ENCODE measurements around the gene EHMT1. TPM values are rescaled to one million over a fixed set of nuclear protein-coding genes. Genes with fewer than 3 reads are reported as not detected.

Gene EHMT1
- total and polyA plus RNA-seq, 4 experiments from 2014 or later: 6.7 to 118 (median 67.5) TPM

DNA sequence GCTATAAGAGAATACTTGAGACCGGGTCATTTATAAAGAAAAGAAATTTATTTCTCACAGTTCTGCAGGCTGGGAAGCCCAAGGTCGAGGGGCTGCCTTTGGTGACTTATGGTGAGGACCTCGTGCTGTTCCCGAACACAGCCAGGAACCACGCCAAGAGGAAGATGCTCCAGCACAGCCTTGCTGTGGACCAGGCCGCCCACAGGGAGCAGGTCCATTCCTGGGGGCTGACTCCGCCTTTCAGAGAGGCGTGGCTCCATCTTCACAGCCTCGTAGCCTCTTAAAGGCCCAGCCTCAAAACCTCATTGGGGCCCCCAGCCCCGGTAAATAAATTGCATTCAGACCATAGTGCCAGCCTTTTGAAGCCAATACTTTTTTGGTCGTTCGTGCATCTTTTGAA lies 165.2 kb downstream of the EHMT1 start:
- H3K4me1 ChIP-seq (ENCODE audit: insufficient read depth, low read length): no peaks in the 10 kb centered on the region
- CTCF ChIA-PET (ENCODE audit: partially characterized antibody): no interaction called here
- peaks cover 53% of the 10 kb centered on the region for H3K36me3 ChIP-seq (ENCODE audit: insufficient read depth, low read length)
- Mint-ChIP-seq H3K27me3 (no peaks in the 10 kb centered on the region), H3K36me3 (peaks cover 19 to 28% of the 10 kb centered on the region in 2 donors), H3K4me1 (peaks cover 4 to 18% (median 12%) of the 10 kb centered on the region in 4 donors), H3K9me3 (no peaks in the 10 kb centered on the region), H3K27ac (no peak overlapping the region), H3K4me3 (no peak overlapping the region)
- POLR2A ChIA-PET (ENCODE audit: partially characterized antibody): no interaction called here
- DNase-seq: no peak
- intact Hi-C loops (cut with micrococcal nuclease): no loop called here
- no peak overlapping the region for H3K4me3 ChIP-seq (ENCODE audit: low read length in 2 of 2)
- H3K9me3 ChIP-seq (ENCODE audit: control insufficient read depth in 1 of 2, low read length in 2 of 2): no peaks in the 10 kb centered on the region
- no peaks in the 10 kb centered on the region for H3K27me3 ChIP-seq (ENCODE audit: insufficient read depth, low read length)
- no peak overlapping the region for H3K27ac ChIP-seq (ENCODE audit: low read depth, low read length)

DNA sequence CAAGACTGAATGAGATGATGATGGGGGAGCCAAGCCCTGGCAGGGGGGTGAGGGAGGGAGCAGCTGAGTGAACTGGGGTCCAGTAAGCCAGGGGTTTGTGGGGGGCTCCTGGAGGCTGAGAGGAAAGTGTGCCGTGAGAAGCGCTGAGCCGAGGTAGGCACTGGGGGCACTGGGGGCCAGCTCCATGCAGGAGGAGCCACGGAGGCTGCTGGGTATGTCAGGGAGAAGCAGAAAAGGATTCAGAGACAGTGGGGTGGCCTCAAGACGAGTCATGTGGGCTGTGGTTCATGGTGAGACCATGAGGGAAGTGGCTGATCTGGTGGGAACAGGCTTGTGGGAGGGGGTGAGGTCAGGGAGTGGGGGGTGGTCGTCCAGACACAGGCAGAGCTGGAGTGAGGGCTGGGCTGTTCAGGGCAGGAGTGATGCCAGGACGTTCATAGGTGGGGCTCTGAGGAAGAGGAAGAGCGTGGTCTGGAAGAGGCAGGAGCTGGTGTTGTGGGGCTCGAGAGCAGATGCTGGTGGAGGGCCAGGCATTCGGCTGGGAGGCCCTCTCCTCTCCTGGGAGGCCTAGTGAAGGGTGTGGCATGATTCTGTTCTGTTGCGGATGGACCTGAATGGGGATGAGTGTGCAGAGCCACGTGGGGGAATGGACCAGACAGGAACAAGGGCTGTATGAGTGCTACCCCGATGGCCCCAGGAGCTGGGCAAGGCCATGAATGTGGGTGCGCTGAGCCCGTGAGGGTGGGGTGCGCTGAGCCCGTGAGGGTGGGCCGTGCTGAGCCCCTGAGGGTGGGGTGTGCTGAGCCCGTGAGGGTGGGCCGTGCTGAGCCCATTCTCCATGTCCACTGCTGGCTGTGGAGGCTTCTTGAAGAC lies 166.1 kb downstream of the EHMT1 start:
- Histone ChIP-seq H3K27me3 (ENCODE audit: insufficient read depth, low read length) (no peaks in the 10 kb centered on the region), H3K9me3 (ENCODE audit: control insufficient read depth in 1 of 2, low read length in 2 of 2) (no peaks in the 10 kb centered on the region), H3K4me1 (ENCODE audit: insufficient read depth, low read length) (no peaks in the 10 kb centered on the region), H3K36me3 (ENCODE audit: insufficient read depth, low read length) (peaks cover 51% of the 10 kb centered on the region), H3K4me3 (ENCODE audit: low read length in 2 of 2) (no peak overlapping the region), H3K27ac (ENCODE audit: low read depth, low read length) (no peak overlapping the region)
- Mint-ChIP-seq H3K4me1 (peaks cover 4 to 18% (median 12%) of the 10 kb centered on the region in 4 donors), H3K9me3 (no peaks in the 10 kb centered on the region), H3K4me3 (peak overlapping the region in 1 of 8 donors; percentile 31), H3K27ac (peak overlapping the region in 2 of 7 donors; percentile 8 to 22), H3K36me3 (peaks cover 19 to 27% of the 10 kb centered on the region in 2 donors), H3K27me3 (no peaks in the 10 kb centered on the region)
- ChIA-PET CTCF (ENCODE audit: partially characterized antibody) (no interaction called here), POLR2A (ENCODE audit: partially characterized antibody) (no interaction called here)
- intact Hi-C loops (cut with micrococcal nuclease): no loop called here
- DNase-seq: no peak

DNA sequence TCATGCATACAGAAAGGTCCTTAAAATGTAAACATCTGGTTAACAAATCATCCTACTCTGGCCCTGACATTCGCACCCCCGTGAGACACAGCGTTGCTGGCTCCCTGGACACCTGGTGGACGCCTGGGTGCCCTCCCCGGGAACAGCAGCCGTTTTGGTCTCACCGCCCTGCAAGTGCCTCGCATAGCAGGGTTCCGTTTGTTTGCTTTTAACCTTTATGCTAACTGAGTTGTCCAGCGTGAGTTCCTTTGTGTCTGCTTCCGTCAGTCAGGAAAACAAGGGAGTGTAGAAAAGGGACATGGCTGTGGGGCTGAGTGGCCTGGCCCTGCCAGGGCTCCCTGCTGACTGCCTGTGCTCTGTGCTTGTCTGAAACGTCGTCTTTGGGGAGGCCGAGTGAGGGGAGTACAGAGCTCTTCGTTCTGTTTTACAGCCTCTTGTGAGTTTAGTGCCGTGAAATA lies 166.9 kb downstream of the EHMT1 start:
- H3K27ac Mint-ChIP-seq: peak overlapping the region in 1 of 7 donors; percentile 48
- no peaks in the 10 kb centered on the region for H3K9me3 Mint-ChIP-seq
- H3K27me3 ChIP-seq (ENCODE audit: insufficient read depth, low read length): no peaks in the 10 kb centered on the region
- H3K9me3 ChIP-seq (ENCODE audit: control insufficient read depth in 1 of 2, low read length in 2 of 2): no peaks in the 10 kb centered on the region
- peaks cover 56% of the 10 kb centered on the region for H3K36me3 ChIP-seq (ENCODE audit: insufficient read depth, low read length)
- no peak for DNase-seq
- peaks cover 4 to 18% (median 12%) of the 10 kb centered on the region in 4 donors for H3K4me1 Mint-ChIP-seq
- POLR2A ChIA-PET (ENCODE audit: partially characterized antibody): no interaction called here
- intact Hi-C loops (cut with micrococcal nuclease): no loop called here
- CTCF ChIA-PET (ENCODE audit: partially characterized antibody): no interaction called here
- H3K4me1 ChIP-seq (ENCODE audit: insufficient read depth, low read length): no peaks in the 10 kb centered on the region
- no peaks in the 10 kb centered on the region for H3K27me3 Mint-ChIP-seq
- H3K4me3 Mint-ChIP-seq: no peak overlapping the region
- no peak overlapping the region for H3K4me3 ChIP-seq (ENCODE audit: low read length in 2 of 2)
- no peak overlapping the region for H3K27ac ChIP-seq (ENCODE audit: low read depth, low read length)
- H3K36me3 Mint-ChIP-seq: peaks cover 19 to 33% of the 10 kb centered on the region in 2 donors

DNA sequence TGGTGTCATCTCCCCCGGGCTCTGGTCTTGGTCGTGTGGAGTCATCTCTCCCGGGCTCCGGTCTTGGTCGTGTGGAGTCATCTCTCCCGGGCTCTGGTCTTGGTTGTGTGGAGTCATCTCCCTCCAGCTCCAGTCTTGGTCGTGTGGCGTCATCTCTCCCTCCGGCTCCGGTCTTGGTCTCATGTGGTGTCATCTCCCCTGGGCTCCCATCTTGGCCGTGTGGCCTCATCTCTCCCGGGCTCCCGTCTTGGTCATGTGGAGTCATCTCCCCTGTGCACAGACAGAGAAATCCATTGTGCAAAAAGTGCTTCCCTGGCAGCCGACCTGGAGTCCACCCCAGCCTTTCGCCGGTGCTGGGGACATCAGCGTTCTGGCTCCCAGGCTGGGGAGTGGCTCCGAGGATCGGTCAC lies 167.7 kb downstream of the EHMT1 start:
- Histone ChIP-seq H3K36me3 (ENCODE audit: insufficient read depth, low read length) (peaks cover 62% of the 10 kb centered on the region), H3K4me1 (ENCODE audit: insufficient read depth, low read length) (no peaks in the 10 kb centered on the region), H3K9me3 (ENCODE audit: control insufficient read depth in 1 of 2, low read length in 2 of 2) (no peaks in the 10 kb centered on the region), H3K4me3 (ENCODE audit: low read length in 2 of 2) (no peak overlapping the region), H3K27ac (ENCODE audit: low read depth, low read length) (no peak overlapping the region), H3K27me3 (ENCODE audit: insufficient read depth, low read length) (no peaks in the 10 kb centered on the region)
- Mint-ChIP-seq H3K4me1 (peaks cover 4 to 18% (median 12%) of the 10 kb centered on the region in 4 donors), H3K9me3 (no peaks in the 10 kb centered on the region), H3K27ac (peak overlapping the region in 1 of 7 donors; percentile 63), H3K27me3 (no peaks in the 10 kb centered on the region), H3K4me3 (no peak overlapping the region), H3K36me3 (peaks cover 25 to 41% of the 10 kb centered on the region in 2 donors)
- POLR2A ChIA-PET (ENCODE audit: partially characterized antibody): no interaction called here
- intact Hi-C loops (cut with micrococcal nuclease): no loop called here
- CTCF ChIA-PET (ENCODE audit: partially characterized antibody): no interaction called here
- no peak for DNase-seq

DNA sequence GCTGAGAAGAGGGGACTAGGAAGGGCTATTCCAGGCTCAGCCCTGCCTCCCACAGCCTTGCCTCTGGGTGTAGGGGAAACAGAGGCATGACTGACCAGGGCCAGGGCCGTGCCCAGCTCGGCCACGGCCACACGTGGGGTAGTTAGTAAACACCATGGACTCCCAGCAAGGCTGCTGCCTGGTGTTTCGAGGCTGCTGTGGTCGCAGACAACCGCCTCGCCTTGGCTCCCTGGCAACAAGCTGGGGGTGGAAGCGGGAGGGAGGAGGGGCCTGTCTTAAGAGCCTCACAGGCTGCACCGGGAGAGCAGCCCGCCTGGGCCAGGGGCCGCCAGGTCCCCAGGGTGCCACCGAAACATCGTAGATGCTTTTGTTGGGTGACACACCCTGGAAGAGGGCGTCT lies 168.6 kb downstream of the EHMT1 start:
- H3K27me3 ChIP-seq (ENCODE audit: insufficient read depth, low read length): no peaks in the 10 kb centered on the region
- DNase-seq: no peak
- Mint-ChIP-seq H3K27me3 (no peaks in the 10 kb centered on the region), H3K27ac (no peak overlapping the region), H3K9me3 (no peaks in the 10 kb centered on the region), H3K4me1 (peaks cover 4 to 16% (median 12%) of the 10 kb centered on the region in 4 donors), H3K4me3 (no peak overlapping the region), H3K36me3 (peaks cover 29 to 44% of the 10 kb centered on the region in 2 donors)
- ChIA-PET POLR2A (ENCODE audit: partially characterized antibody) (no interaction called here), CTCF (ENCODE audit: partially characterized antibody) (no interaction called here)
- H3K36me3 ChIP-seq (ENCODE audit: insufficient read depth, low read length): peaks cover 55% of the 10 kb centered on the region
- intact Hi-C loops (cut with micrococcal nuclease): no loop called here
- H3K4me3 ChIP-seq (ENCODE audit: low read length in 2 of 2): no peak overlapping the region
- no peaks in the 10 kb centered on the region for H3K4me1 ChIP-seq (ENCODE audit: insufficient read depth, low read length)
- H3K27ac ChIP-seq (ENCODE audit: low read depth, low read length): no peak overlapping the region
- no peaks in the 10 kb centered on the region for H3K9me3 ChIP-seq (ENCODE audit: control insufficient read depth in 1 of 2, low read length in 2 of 2)

DNA sequence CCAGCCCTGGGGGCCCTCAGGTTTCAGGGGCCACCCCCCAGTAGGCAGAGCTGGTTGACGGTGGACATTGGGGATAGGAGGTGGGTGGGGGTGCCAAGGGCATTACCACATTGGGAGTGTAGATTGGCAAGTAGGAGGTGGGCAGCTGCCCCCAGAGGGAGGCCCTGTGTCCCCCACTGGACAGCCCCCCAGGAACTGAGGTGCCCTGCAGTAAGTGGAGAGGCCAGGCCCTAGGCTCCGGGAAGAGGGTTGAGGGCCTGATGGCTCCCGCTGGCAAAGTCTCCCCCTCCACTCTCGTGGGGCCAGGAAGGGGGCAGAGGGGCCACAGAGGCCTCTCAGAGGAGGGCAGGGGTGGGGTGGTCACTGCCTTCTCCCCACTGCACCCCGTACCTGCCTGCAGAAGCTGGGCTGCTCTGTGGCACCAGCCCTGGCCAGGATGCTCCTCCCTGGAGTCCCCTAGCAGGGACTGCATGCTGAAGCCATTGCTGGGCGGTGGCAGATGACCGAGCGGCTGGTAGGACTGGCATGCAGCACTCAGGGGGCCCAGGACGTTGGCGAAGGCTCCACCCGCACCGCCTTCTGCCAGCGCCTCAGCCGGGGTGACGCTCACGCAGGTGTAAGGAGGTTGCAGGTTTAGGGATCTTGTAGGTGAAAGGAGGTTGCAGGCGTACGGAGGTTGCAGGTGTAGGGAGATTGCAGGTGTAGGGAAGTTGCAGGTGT lies 169.1 kb downstream of the EHMT1 start:
- no peak for DNase-seq
- no peak overlapping the region for H3K27ac ChIP-seq (ENCODE audit: low read depth, low read length)
- ChIA-PET POLR2A (ENCODE audit: partially characterized antibody) (no interaction called here), CTCF (ENCODE audit: partially characterized antibody) (no interaction called here)
- H3K4me3 ChIP-seq (ENCODE audit: low read length in 2 of 2): no peak overlapping the region
- H3K4me1 Mint-ChIP-seq: peaks cover 4 to 13% (median 8%) of the 10 kb centered on the region in 4 donors
- no peaks in the 10 kb centered on the region for H3K9me3 Mint-ChIP-seq
- H3K9me3 ChIP-seq (ENCODE audit: control insufficient read depth in 1 of 2, low read length in 2 of 2): no peaks in the 10 kb centered on the region
- no peaks in the 10 kb centered on the region for H3K27me3 Mint-ChIP-seq
- H3K36me3 ChIP-seq (ENCODE audit: insufficient read depth, low read length): peaks cover 50% of the 10 kb centered on the region
- intact Hi-C loops (cut with micrococcal nuclease): no loop called here
- H3K27me3 ChIP-seq (ENCODE audit: insufficient read depth, low read length): no peaks in the 10 kb centered on the region
- peak overlapping the region in 3 of 7 donors; percentile 53 to 72 (median 62) for H3K27ac Mint-ChIP-seq
- no peaks in the 10 kb centered on the region for H3K4me1 ChIP-seq (ENCODE audit: insufficient read depth, low read length)
- H3K4me3 Mint-ChIP-seq: peak overlapping the region in 1 of 8 donors; percentile 17
- peaks cover 35 to 48% of the 10 kb centered on the region in 2 donors for H3K36me3 Mint-ChIP-seq

DNA sequence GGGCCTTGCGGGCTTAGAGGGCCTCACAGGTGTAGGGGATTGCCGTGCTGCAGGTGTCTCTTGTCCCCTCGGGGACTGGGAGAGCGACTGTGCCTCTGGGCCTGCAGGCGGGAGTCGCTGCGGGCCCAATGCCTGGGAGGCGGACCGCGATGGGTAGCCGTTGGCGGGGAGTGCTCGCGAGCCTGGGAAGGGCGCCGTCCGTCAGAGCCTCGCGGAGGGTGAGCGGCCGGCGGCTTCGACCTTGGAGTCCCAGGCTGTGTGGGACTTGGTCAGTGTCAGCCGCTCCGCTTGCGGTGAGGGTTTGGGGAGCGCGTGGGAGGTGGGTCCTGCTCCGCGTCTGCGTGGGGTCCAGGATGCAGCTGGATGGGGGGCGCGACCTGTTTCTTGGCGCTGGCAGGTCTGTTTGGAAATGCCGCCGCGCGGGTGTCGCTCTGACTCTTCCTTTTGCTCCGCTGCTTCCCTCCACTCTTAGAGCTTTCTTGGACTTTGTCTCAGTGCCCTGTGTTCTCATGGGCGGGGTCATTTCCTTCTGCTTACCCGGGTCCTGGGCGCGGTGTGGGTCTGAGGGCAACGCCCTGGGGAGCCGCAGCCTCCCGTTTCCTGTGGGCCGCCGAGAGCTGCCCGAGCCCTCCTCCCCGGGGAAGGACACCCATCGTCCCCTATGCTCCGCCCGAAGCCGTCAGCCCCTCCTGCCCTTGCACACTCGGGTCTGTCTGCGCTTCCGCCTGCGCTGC lies 169.9 kb downstream of the EHMT1 start:
- Mint-ChIP-seq H3K27me3 (no peaks in the 10 kb centered on the region), H3K4me1 (peaks cover 4 to 10% (median 7%) of the 10 kb centered on the region in 4 donors), H3K27ac (peak overlapping the region in 3 of 7 donors; percentile 25 to 72 (median 62)), H3K36me3 (peaks cover 42 to 56% of the 10 kb centered on the region in 2 donors), H3K4me3 (peak overlapping the region in 1 of 8 donors; percentile 17), H3K9me3 (no peaks in the 10 kb centered on the region)
- Histone ChIP-seq H3K4me1 (ENCODE audit: insufficient read depth, low read length) (no peaks in the 10 kb centered on the region), H3K9me3 (ENCODE audit: control insufficient read depth in 1 of 2, low read length in 2 of 2) (no peaks in the 10 kb centered on the region), H3K27me3 (ENCODE audit: insufficient read depth, low read length) (no peaks in the 10 kb centered on the region), H3K4me3 (ENCODE audit: low read length in 2 of 2) (no peak overlapping the region), H3K36me3 (ENCODE audit: insufficient read depth, low read length) (peaks cover 50% of the 10 kb centered on the region), H3K27ac (ENCODE audit: low read depth, low read length) (no peak overlapping the region)
- ChIA-PET POLR2A (ENCODE audit: partially characterized antibody) (no interaction called here), CTCF (ENCODE audit: partially characterized antibody) (no interaction called here)
- intact Hi-C loops (cut with micrococcal nuclease): no loop called here
- DNase-seq: no peak

Data from CD4-positive, alpha-beta memory T cell (primary cell).